Activated naive CD8-positive, alpha-beta T cell treated with anti-CD3 and anti-CD28 coated beads, Interleukin-2, amount 10 ng/mL, durations not matched to agents 7 days and 5 days (primary cell): ENCODE results near the gene SVIL. TPM values are rescaled to one million over a fixed set of nuclear protein-coding genes. Genes with fewer than 3 reads are reported as not detected.
"Not testable (repeated sequence)": the region's sequence is repeated elsewhere in the genome, so short reads cannot be mapped to it uniquely, and the experiment has no call there.

Experiments used
- ATAC-seq: fragments of 150-1000 bp; cut with Tn5 transposase; one replicate; pipeline ENCODE4 v1.10.0; 2021; ENCODE audit warnings: low read depth, moderate library complexity
- POLR2A ChIA-PET: fragments of 350-600 bp; sonication (Branson Sonifier 250); formaldehyde crosslinking; loops from one replicate; lab custom pipeline; 2021; ENCODE audit warnings: antibody characterized with exemption; lab: Charles Lee
- DNase-seq: peaks from one replicate; pipeline ENCODE4 v3.0.0; 2021
- H3K27ac Mint-ChIP-seq: one replicate; pipeline ENCODE4 v1.8.0; 2022; ENCODE audit warnings: mild to moderate bottlenecking, mixed read lengths
- H3K27me3 Mint-ChIP-seq: one replicate; pipeline ENCODE4 v1.8.0; 2022; ENCODE audit warnings: mild to moderate bottlenecking, moderate library complexity, mixed read lengths
- H3K36me3 Mint-ChIP-seq: one replicate; pipeline ENCODE4 v1.8.0; 2021; ENCODE audit warnings: mild to moderate bottlenecking, mixed read lengths
- H3K4me1 Mint-ChIP-seq: one replicate; pipeline ENCODE4 v1.8.0; 2021; ENCODE audit warnings: mixed read lengths
- H3K4me3 Mint-ChIP-seq: one replicate; pipeline ENCODE4 v1.8.0; 2022; ENCODE audit warnings: mild to moderate bottlenecking, moderate library complexity, mixed read lengths
- H3K9me3 Mint-ChIP-seq: one replicate; pipeline ENCODE4 v1.8.0; 2021; ENCODE audit warnings: mixed read lengths
- total RNA-seq, 2 experiments: library from RNA; stranded (reverse); gene quantifications; one replicate each; pipeline ENCODE4 v1.2.3, GENCODE V29; 2021

The SVIL gene
- total RNA-seq, 2 experiments from 2014 or later: 8.3 to 10.3 TPM

- Mint-ChIP-seq H3K4me3 (no peak overlapping the region), H3K27ac (no peak overlapping the region), H3K9me3 (no peaks in the 10 kb centered on the region), H3K36me3 (no peaks in the 10 kb centered on the region), H3K27me3 (no peaks in the 10 kb centered on the region), H3K4me1 (no peaks in the 10 kb centered on the region)
- no peak for DNase-seq
- POLR2A ChIA-PET: no interaction called here
- no peak for ATAC-seq
Observed at GRCh38 chr10:29596826-29597225, 37.9 kb downstream of the SVIL start.

GRCh38 chr10:29596356-29596755 is 38.4 kb downstream of the SVIL start:
- Mint-ChIP-seq H3K4me1 (no peaks in the 10 kb centered on the region), H3K36me3 (no peaks in the 10 kb centered on the region), H3K4me3 (no peak overlapping the region), H3K9me3 (no peaks in the 10 kb centered on the region), H3K27ac (no peak overlapping the region), H3K27me3 (peaks cover 2% of the 10 kb centered on the region)
- DNase-seq: no peak
- no peak for ATAC-seq
- POLR2A ChIA-PET: no interaction called here

GRCh38 chr10:29595636-29596225 is 39.0 kb downstream of the SVIL start:
- peaks cover 2% of the 10 kb centered on the region for H3K4me1 Mint-ChIP-seq
- ATAC-seq: no peak
- no peak overlapping the region for H3K27ac Mint-ChIP-seq
- no peaks in the 10 kb centered on the region for H3K36me3 Mint-ChIP-seq
- H3K27me3 Mint-ChIP-seq: peaks cover 2% of the 10 kb centered on the region
- no peaks in the 10 kb centered on the region for H3K9me3 Mint-ChIP-seq
- POLR2A ChIA-PET: no interaction called here
- no peak for DNase-seq
- H3K4me3 Mint-ChIP-seq: no peak overlapping the region

GRCh38 chr10:29595146-29595545 is 39.6 kb downstream of the SVIL start:
- ATAC-seq: no peak
- Mint-ChIP-seq H3K9me3 (no peaks in the 10 kb centered on the region), H3K4me3 (no peak overlapping the region), H3K27ac (no peak overlapping the region), H3K4me1 (peaks cover 8% of the 10 kb centered on the region), H3K27me3 (peaks cover 3% of the 10 kb centered on the region), H3K36me3 (no peaks in the 10 kb centered on the region)
- no peak for DNase-seq
- POLR2A ChIA-PET: no interaction called here

- DNase-seq (no peak), ATAC-seq (no peak)
- Mint-ChIP-seq H3K9me3 (no peaks in the 10 kb centered on the region), H3K36me3 (no peaks in the 10 kb centered on the region), H3K27ac (no peak overlapping the region), H3K4me1 (peaks cover 9% of the 10 kb centered on the region), H3K27me3 (peaks cover 4% of the 10 kb centered on the region), H3K4me3 (no peak overlapping the region)
- POLR2A ChIA-PET: no interaction called here
Observed at GRCh38 chr10:29591651-29591968, 43.2 kb downstream of the SVIL start.

GRCh38 chr10:29590915-29591650 is 43.7 kb downstream of the SVIL start:
- H3K36me3 Mint-ChIP-seq: no peaks in the 10 kb centered on the region
- no peaks in the 10 kb centered on the region for H3K9me3 Mint-ChIP-seq
- peaks cover 9% of the 10 kb centered on the region for H3K4me1 Mint-ChIP-seq
- no peak overlapping the region for H3K27ac Mint-ChIP-seq
- peaks cover 4% of the 10 kb centered on the region for H3K27me3 Mint-ChIP-seq
- no peak for DNase-seq
- POLR2A ChIA-PET: no interaction called here
- no peak for ATAC-seq
- H3K4me3 Mint-ChIP-seq: peak overlapping the region; percentile 43

- Mint-ChIP-seq H3K27ac (no peak overlapping the region), H3K36me3 (no peaks in the 10 kb centered on the region), H3K4me1 (peaks cover 9% of the 10 kb centered on the region), H3K4me3 (no peak overlapping the region), H3K27me3 (peaks cover 4% of the 10 kb centered on the region), H3K9me3 (no peaks in the 10 kb centered on the region)
- ATAC-seq (no peak), DNase-seq (no peak)
- POLR2A ChIA-PET: no interaction called here
Observed at GRCh38 chr10:29588629-29589421, 45.9 kb downstream of the SVIL start.

GRCh38 chr10:29587750-29588628 is 46.8 kb downstream of the SVIL start:
- DNase-seq, H3K27ac Mint-ChIP-seq: not testable (repeated sequence)

GRCh38 chr10:29587102-29587749 is 47.5 kb downstream of the SVIL start:
- ATAC-seq, H3K9me3 Mint-ChIP-seq, H3K4me1 Mint-ChIP-seq, H3K36me3 Mint-ChIP-seq, H3K4me3 Mint-ChIP-seq, H3K27ac Mint-ChIP-seq, H3K27me3 Mint-ChIP-seq, DNase-seq, POLR2A ChIA-PET: not testable (repeated sequence)

More at GRCh38 chr10:29587750-29588628, 46.8 kb downstream of the SVIL start:
- POLR2A ChIA-PET, H3K4me3 Mint-ChIP-seq, H3K4me1 Mint-ChIP-seq, H3K27me3 Mint-ChIP-seq, ATAC-seq, H3K36me3 Mint-ChIP-seq, H3K9me3 Mint-ChIP-seq: not testable (repeated sequence)

GRCh38 chr10:29586509-29586908 is 48.3 kb downstream of the SVIL start:
- no peaks in the 10 kb centered on the region for H3K9me3 Mint-ChIP-seq
- H3K4me1 Mint-ChIP-seq: peaks cover 10% of the 10 kb centered on the region
- H3K27me3 Mint-ChIP-seq: peaks cover 4% of the 10 kb centered on the region
- H3K36me3 Mint-ChIP-seq: no peaks in the 10 kb centered on the region
- H3K27ac Mint-ChIP-seq: no peak overlapping the region
- DNase-seq: no peak
- POLR2A ChIA-PET: no interaction called here
- no peak overlapping the region for H3K4me3 Mint-ChIP-seq
- no peak for ATAC-seq

- Mint-ChIP-seq H3K4me3 (no peak overlapping the region), H3K9me3 (no peaks in the 10 kb centered on the region), H3K27me3 (peaks cover 3% of the 10 kb centered on the region), H3K27ac (no peak overlapping the region), H3K36me3 (no peaks in the 10 kb centered on the region), H3K4me1 (peaks cover 7% of the 10 kb centered on the region)
- ATAC-seq: no peak
- no peak for DNase-seq
- POLR2A ChIA-PET: no interaction called here
Observed at GRCh38 chr10:29585488-29585976, 49.2 kb downstream of the SVIL start.

GRCh38 chr10:29584436-29584835 is 50.3 kb downstream of the SVIL start:
- no peaks in the 10 kb centered on the region for H3K36me3 Mint-ChIP-seq
- POLR2A ChIA-PET: no interaction called here
- H3K4me1 Mint-ChIP-seq: peaks cover 2% of the 10 kb centered on the region
- H3K27me3 Mint-ChIP-seq: peaks cover 1% of the 10 kb centered on the region
- H3K4me3 Mint-ChIP-seq: no peak overlapping the region
- ATAC-seq: no peak
- H3K27ac Mint-ChIP-seq: no peak overlapping the region
- no peaks in the 10 kb centered on the region for H3K9me3 Mint-ChIP-seq
- DNase-seq: no peak

- ATAC-seq: no peak
- no peak overlapping the region for H3K4me3 Mint-ChIP-seq
- no peaks in the 10 kb centered on the region for H3K36me3 Mint-ChIP-seq
- no peak for DNase-seq
- H3K4me1 Mint-ChIP-seq: peaks cover 2% of the 10 kb centered on the region
- H3K27me3 Mint-ChIP-seq: peaks cover 1% of the 10 kb centered on the region
- POLR2A ChIA-PET: no interaction called here
- no peak overlapping the region for H3K27ac Mint-ChIP-seq
- no peaks in the 10 kb centered on the region for H3K9me3 Mint-ChIP-seq
Observed at GRCh38 chr10:29583674-29584073, 51.1 kb downstream of the SVIL start.
